Muscle of back (tissue), 11 donors: ENCODE results near the gene CRIP2. TPM values are rescaled to one million over a fixed set of nuclear protein-coding genes. Genes with fewer than 3 reads are reported as not detected.

Experiments used
- DNase-seq, 3 donors: peaks; one replicate each; pipeline versions ENCODE4 v3.0.0 to v3.0.0-alpha.2; 2013
- polyA plus RNA-seq, 10 donors: library from polyadenylated mRNA; unstranded; fragments of 120-200 nt; gene quantifications; one replicate each; pipeline ENCODE4 v1.2.1, GENCODE V29; 2013; ENCODE audit not compliant: insufficient read length in 10 of 10

Gene CRIP2
- polyA plus RNA-seq, 10 donors = 168 to 264 (median 195) TPM

DNA sequence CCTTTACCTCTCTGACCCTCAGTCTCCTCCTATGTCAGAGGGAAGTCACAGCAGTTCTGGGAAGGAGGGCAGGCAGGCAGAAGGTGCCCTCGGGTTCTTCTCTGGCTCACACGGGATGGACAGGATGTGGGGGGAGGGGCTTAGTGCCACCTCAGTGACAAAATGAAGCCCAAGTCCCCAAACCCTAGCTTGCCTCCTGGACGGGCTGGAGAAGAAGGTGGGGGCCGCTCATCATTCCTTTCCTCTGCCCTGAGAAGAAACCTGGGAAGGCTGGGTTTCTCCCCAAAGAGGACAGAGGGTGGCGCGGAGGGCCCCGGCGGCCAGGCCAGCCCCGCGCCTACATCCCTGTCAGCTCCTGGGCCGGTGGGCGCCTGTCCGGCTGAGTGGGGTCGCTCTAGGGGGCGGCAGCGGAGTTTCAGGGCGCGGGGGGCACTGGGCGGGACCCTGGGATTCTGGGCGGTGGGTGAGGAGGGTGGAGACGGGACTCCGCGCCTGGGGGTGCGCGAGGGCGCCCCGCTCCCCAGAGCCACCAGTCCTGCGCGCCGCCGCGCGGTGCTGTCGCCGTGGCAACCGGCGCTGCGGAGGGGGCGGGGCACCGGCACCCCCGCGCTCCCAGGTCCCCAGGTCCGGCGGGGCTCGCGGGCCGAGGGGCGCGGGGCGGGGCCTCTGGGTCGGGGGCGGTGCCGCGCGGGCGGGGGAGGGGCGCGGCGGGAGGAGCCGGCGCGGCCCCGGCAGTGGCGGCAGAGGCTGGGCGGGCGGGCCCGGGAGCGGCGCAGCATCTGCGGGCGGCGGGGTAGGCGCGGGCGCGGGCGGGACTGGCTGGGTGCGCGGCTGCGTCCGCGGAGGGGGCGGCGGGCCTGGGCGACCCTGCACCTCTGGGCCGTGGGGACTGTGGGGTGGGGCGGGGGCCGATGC is 51.5 kb downstream of the CRIP2 start, which contains the start of gene TMEM121:
TMEM121 (plus strand) TSS at position 723 of the 915 bp plus-strand sequence. CDS start 2,252 bp downstream, outside the sequence.
- peak in 1 of 3 donors; percentile 41 for DNase-seq

DNA sequence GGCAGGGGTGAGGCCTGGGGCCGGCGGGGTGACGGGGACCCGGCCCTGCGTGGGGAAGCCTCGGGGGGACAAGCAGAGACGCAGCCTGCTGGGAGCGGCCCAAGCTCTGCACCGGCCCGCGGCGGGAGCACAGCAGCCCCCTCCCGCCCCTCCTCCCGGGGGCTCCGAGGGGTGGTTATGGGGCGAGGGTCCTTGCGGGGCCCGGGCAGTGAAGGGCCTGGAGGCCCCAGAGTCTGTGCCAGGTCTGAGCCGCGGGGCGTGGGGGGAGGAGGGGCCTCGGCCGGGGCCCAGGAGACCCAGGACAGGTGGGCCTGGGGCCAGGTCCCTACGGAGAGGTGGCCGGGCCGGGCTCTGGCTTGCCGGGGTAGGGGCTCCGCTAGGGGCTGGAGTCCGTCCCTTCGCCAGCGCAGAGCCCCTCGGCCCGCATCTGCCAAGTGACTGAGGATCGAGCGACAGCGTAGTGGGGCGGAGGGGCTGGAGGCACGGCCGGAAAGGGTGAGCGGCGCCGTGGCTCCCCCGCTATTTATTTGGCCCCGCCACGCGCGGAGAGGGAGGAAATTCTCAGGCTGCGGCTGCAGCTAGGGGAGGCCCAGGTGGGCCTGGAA is 52.3 kb downstream of the CRIP2 start:
- peak in 1 of 3 donors; percentile 41 for DNase-seq

DNA sequence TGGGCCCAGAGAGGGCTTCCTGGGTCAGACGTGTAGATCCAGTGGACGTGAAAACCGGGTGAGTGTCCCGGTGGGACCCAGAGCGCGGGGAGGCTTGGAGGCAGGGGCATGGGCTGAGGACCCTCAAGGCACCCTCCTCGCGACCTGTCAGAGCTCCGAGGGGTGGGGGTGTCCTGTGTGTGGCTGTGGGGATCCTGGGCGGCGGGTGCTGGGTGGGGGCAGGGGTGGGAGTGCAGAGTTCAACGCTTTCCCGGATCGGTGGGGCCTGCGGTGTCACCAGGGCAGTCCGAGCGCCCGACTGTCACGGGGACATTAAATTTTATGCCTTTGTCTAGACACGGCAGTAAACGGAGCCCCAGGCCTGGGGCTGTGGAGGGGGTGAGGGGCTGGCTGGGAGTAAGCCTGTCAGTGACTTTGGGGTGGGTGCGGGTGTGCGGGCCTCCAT is 52.8 kb downstream of the CRIP2 start:
- no peak for DNase-seq

DNA sequence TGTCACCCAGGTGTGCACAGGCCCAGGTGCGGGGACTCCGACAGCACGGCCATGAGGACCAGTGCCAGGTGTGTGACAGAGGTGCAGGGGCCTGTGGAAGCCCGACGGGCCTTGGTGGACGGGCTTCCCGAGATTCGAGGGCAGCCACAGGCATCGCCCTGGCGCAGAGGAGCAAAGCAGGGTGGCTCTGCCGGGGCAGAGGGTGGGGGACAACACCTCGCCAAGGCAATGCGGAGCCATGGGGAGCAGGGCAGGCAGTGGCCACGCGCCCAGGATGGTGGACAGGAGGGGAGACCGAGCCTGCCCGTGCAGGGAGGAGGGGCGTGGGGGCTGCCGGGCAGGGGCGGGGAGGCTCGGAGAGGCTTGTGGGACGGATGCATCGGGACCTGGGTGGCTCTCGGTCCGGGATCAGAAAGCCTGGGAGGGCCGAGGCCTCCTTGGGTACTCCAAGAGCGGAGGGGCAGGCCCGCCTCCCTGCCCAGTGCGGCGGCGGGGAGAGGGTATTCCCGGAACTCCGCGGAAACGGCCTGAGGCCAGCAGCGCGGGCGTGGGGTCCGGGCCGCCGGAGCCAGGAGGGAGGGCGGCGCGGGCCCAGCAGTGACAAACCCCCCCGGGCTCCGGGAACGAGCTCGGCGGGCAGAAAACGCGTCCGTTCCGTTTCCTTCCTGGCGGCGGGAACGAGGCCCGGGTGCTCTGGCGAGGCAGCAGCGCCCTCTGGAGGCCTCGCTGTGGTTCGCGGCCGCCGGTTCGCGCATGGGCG is 53.4 kb downstream of the CRIP2 start:
- DNase-seq = peak; percentile 67 to 93 (median 87)

DNA sequence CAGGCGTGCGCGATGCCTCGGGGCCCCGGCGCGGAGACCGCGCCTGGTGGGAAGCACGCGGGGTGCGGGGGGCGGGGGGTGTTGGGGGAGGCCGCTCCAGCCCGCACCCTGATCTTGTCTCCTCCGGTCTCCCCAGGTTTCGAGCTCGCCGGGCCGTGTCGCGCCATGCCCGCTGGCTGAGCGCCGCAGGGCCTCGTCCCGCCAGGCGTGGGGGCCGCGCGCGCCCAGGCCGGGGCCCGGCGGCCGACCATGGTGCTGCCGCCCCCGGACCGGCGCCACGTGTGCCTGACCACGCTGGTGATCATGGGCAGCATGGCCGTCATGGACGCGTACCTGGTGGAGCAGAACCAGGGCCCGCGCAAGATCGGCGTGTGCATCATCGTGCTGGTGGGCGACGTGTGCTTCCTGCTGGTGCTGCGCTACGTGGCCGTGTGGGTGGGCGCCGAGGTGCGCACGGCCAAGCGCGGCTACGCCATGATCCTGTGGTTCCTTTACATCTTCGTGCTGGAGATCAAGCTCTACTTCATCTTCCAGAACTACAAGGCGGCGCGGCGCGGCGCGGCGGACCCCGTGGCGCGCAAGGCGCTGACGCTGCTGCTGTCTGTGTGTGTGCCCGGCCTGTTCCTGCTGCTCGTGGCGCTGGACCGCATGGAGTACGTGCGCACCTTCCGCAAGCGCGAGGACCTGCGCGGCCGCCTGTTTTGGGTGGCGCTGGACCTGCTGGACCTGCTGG is 54.1 kb downstream of the CRIP2 start:
- DNase-seq = peak in 2 of 3 donors; percentile 23 to 72

DNA sequence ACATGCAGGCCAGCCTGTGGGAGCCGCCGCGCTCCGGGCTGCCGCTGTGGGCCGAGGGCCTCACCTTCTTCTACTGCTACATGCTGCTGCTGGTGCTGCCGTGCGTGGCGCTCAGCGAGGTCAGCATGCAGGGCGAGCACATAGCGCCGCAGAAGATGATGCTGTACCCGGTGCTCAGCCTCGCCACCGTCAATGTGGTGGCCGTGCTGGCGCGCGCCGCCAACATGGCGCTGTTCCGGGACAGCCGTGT is 54.6 kb downstream of the CRIP2 start:
- DNase-seq = no peak

Other genes starting within 250 kb of the CRIP2 start
- gene BTBD6, start 226.3 kb upstream of the CRIP2 start, polyA plus RNA-seq = 10 to 100 TPM; 29.6 to 45.7 (median 37.9) TPM
- gene BRF1, start 173.8 kb upstream of the CRIP2 start, polyA plus RNA-seq = 10 to 100 TPM; 17.7 to 28.4 (median 24.8) TPM
- gene PACS2, start 160.1 kb upstream of the CRIP2 start, polyA plus RNA-seq = 100 to 1,000 TPM in 1 of 10 donors, 10 to 100 TPM in 9; 68.7 to 112 (median 87.4) TPM
- gene TEX22, start 76.3 kb upstream of the CRIP2 start, polyA plus RNA-seq = 1 to 10 TPM in 6 of 10 donors, under 1 TPM in 4; 0.24 to 3.2 (median 1.1) TPM
- gene MTA1, start 55.0 kb upstream of the CRIP2 start, polyA plus RNA-seq = 10 to 100 TPM; 53.6 to 88.0 (median 77.0) TPM
- 10 to 100 TPM; 27.5 to 85.2 (median 44.3) TPM for gene CRIP1, start 12.1 kb downstream of the CRIP2 start, polyA plus RNA-seq
- 1 to 10 TPM; 3.4 to 8.7 (median 5.9) TPM for gene TEDC1, start 16.4 kb downstream of the CRIP2 start, polyA plus RNA-seq
- gene TMEM121, start 51.8 kb downstream of the CRIP2 start, polyA plus RNA-seq = 1 to 10 TPM; 1.0 to 3.7 (median 2.1) TPM